GM18858 (cell line): ENCODE results near the gene GATAD2A.
"Not testable (repeated sequence)": the region's sequence is repeated elsewhere in the genome, so short reads cannot be mapped to it uniquely, and the experiment has no call there.

ENCODE experiments used
- ATAC-seq: cut with Tn5 transposase; IDR thresholded peaks from one replicate; pipeline ENCODE4 v1.9.1; 2021; ENCODE audit not compliant: unreplicated experiment

GATAD2A gene

GRCh38 chr19:19465436-19466070 lies 60.1 kb downstream of the GATAD2A start:
- ATAC-seq = no peak

DNA sequence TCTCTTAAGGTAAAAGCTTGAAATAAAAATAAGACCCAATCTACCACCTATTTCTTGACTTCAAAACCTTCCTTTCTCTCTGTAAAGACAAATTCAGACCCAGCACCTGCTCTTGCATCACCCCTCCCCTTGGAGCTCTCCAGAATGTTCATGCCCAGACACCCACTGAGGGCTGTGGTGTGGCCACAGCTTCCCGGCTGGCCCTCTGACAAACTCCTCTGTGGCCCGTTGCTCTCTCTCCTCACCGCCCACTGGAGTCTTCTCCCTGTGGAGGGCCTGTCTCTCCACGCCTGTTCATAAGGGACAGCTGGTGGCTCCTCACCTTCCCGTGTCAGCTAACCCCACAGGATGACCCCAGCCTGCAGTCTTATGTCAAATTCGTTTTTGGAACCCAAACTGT lies 60.7 kb downstream of the GATAD2A start:
- ATAC-seq = no peak

DNA sequence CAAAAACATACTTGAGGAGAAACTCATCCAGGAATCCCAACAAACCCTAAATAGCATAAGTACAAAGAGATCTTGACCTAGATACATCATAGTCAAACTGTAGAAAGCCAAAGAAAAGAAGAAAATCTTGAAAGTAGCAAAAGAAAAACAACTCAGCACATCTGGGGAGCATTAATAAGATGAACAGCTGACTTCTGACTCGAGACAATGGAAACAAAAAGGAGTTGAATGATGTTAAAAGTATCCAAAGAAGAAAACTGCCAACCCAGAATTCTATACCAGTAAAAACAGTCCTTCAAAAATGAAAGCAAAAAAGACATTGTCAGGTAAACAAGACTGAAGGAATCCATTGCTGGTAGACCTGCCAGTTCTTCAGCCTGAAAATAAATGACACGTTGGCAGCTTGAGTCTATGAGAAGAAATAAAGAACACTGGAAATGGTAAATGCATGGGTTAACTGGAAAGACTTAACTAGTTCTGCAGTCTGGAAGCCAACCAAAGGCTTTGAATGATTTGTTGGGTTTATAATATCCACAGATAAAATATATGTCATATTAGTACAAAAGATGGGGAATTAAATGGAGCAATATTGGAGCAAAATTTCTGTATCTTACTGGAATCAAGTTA lies 63.1 kb downstream of the GATAD2A start:
- no peak for ATAC-seq

GRCh38 chr19:19470579-19470978 lies 65.1 kb downstream of the GATAD2A start:
- no peak for ATAC-seq

GRCh38 chr19:19471682-19472081 lies 66.2 kb downstream of the GATAD2A start:
- ATAC-seq = no peak

GRCh38 chr19:19472106-19472505 lies 66.6 kb downstream of the GATAD2A start:
- ATAC-seq = not testable (repeated sequence)

- no peak for ATAC-seq
Observed at GRCh38 chr19:19475015-19475765, 69.7 kb downstream of the GATAD2A start.

DNA sequence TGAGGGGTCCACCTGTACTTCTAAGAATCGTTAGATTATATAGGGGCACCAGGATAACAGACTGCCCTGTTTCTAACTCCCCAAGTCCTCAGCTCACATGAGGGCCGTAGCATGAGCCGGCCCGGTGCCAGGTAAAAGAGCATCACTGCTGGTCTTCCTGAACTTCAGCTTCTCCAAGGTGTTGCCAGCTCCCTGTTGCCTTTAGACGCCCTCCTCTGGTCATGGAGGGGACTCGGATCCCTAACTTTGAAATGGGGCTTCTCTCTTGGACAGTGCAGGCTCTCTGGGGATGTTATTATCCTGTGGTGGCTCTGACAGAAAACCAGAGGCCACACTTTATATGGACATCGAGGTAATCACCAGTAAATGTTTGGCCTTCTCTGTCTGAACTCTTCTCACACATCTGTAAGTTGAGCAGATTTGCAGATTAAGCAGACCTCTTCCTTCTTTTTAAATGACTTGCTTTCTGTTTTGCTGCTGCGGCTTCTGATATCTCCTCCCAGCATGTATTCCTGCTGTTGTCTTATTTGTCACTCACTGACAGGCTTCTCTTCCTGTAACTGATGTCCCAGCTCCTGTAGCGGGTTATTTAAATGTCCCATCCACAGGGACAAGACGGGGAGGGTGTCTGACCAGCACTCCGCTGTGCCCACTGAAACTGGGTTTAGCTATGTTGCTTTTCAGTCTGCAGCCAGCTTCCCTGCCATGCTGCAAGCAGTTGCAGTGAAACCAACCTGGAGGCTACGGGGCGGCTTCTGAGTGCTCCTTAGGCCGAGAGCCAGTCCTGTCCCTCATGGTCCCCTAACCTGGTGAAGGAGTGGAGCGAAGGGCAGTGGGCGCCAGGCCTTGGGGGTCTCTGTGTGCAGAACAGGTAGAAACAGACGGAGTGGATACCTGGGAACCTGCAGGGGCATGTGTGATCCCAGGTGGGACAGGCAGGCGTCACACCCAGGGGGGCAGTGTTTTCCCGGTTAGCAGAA lies 70.7 kb downstream of the GATAD2A start:
- ATAC-seq = no peak

DNA sequence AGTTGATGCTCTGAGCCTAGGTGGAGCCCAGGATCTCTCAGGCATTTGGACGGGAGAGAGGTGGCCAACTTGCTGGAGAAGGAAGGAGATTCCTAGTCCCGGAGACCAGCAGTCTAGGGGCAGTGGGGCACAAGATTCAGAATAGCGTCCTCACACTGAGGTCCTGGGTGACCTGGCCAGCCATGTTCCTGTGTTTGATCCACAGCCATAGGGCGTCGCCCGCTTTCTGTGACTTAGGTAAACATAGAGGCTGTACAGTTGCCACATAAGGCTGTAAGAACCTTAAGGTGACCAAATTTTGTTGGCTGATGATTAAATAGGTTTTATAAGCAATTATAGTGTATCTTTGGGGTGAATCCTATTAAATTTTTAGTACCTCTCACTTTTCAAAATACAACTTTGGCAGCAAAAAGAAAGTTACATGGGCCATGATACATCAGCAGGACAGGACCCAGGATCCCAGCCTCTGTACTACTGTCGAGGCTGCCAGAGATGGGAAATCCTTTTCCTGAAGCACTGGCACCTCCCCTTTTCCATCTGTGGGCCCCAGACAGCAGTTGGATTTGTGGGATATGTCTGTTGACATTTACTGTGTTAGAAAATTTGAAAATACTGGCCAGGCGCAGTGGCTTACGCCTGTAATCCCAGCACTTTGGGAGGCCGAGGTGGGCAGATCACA lies 72.4 kb downstream of the GATAD2A start:
- no peak for ATAC-seq

DNA sequence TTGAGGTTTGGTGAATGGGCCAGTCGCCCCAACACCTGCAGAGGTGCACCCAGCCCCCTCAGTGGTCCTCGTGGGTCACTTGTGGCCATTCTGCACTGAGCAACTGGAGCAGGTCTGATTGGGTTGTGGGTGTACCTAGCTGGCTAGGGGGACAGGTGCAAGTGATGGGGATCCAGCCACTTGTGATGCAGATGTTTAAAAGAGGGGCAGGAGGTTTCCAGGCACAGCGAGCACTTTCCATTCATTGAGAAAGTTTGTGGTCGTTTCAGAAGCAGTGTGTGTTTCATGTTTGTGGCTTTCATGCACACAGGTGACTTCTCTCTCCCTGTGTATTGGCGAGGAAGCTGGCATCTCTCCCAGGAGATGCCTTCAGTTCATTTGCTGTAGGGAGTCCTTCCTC lies 75.2 kb downstream of the GATAD2A start:
- no peak for ATAC-seq

DNA sequence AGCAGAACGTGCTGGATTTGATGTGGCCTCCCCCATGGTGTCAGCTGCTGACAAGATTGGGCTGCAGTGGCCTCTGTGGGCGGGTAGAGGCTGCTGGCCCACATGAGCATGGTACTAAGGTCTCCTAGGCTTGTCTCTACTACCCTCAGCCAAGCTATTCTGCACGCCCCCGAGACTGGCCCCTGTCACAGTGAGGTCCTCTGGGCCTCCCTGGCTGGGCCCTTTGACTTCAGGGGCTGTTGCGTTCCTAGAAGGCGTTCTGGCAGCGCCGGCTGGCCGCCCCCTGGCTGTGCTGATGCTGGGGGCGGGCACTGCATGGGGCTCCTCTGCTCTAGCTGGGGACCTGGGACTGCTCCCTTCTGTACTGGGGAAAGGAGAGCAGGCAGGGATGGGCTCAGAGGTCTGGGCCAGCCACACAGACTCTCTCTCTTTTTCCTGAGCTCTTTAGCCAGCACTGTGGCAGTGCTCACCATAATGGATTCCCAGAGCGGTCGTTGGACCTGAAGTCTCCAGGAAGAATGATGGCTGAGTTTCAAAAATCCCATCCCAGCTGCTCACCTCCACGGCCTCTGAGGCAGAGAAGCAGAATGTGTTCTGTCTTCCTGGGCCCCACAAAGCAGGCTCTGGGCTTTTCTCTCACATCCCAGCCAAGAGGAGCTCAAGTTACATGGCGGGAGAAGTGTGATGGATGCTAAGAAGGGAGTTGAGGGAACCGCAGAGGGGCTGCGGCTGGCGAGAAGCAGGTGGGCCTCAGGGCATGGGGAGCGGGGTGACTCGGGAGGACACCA lies 77.5 kb downstream of the GATAD2A start:
- ATAC-seq = no peak

DNA sequence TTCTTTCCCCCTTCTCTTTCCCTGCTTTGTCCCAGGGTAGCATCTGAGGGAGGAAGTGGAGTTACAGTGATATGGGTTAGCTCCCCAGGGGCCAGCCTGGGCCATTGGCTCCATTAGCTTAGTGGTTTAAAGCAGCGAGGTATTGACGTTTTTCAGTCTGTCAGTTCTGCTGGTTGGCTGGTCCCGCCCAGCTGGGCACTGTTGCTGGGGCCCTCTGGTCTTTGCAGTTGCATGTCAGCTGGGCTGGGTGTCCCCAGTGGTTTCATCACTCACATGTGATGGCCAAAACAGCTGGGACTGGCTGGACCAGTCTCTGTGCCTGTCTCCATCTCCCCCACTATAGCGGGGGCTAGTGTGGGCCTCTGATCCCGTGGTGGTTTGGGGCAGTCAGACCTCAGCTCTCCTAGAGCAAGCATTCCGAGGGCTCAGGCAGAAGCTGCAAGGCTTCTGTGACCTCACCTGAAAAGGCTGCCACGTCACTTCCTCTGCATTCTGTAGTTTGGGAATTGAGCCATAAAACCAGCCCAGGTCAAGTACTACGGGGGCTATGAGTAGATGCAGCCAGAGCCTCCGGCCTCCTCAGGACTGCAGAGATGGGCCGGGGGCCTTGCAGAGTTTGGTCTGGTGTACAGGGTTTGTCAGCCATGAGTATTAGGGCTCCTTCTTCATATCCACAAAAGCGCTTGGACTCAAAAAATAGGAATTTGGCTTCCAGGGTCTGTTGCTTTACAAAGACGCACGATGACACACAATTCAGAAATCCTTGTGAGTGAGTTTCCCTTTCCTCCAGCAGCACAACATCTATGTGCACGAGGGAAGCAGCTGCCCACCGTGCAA lies 79.9 kb downstream of the GATAD2A start:
- ATAC-seq = no peak

- ATAC-seq = no peak
Observed at GRCh38 chr19:19485998-19486290, 80.5 kb downstream of the GATAD2A start.

- ATAC-seq = no peak
Observed at GRCh38 chr19:19486343-19487076, 81.0 kb downstream of the GATAD2A start.

GRCh38 chr19:19487077-19487949 lies 81.8 kb downstream of the GATAD2A start:
- no peak for ATAC-seq

- ATAC-seq = no peak
Observed at GRCh38 chr19:19487950-19488874, 82.7 kb downstream of the GATAD2A start.
